Stimulated activated CD8-positive, alpha-beta memory T cell treated with anti-CD3 and anti-CD28 coated beads, Interleukin-12 subunit alpha, Interleukin-12 subunit beta, amount 100 ng/mL, for 24 hours (primary cell): ENCODE data around the gene MUC5AC.
"Not testable (repeated sequence)": the region's sequence is repeated elsewhere in the genome, so short reads cannot be mapped to it uniquely, and the experiment has no call there.

Experiments used
- DNase-seq: peaks from one replicate; pipeline ENCODE4 v3.0.0-alpha.2; 2020; ENCODE audit errors: extremely low read depth

MUC5AC gene

DNA sequence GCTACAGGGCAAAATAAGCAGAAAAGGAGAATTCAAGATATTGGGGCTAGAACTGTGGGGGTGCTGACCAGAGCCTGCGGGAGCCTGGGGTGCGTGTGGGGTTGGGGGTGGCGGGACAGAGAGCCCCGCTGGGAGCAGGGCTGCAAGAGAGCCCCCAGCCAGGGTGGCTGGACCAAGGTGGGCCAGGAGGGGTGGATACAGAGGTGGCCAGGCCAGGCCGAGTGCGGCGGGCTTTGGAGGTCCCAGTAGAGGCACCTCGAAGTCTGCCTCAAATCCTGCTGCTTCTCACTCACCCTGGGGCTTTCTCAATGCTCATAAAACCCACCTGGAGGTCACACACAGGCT is 48.2 kb downstream of the MUC5AC start:
- no peak for DNase-seq

GRCh38 chr11:1206391-1207271 is 48.9 kb downstream of the MUC5AC start:
- no peak for DNase-seq

DNA sequence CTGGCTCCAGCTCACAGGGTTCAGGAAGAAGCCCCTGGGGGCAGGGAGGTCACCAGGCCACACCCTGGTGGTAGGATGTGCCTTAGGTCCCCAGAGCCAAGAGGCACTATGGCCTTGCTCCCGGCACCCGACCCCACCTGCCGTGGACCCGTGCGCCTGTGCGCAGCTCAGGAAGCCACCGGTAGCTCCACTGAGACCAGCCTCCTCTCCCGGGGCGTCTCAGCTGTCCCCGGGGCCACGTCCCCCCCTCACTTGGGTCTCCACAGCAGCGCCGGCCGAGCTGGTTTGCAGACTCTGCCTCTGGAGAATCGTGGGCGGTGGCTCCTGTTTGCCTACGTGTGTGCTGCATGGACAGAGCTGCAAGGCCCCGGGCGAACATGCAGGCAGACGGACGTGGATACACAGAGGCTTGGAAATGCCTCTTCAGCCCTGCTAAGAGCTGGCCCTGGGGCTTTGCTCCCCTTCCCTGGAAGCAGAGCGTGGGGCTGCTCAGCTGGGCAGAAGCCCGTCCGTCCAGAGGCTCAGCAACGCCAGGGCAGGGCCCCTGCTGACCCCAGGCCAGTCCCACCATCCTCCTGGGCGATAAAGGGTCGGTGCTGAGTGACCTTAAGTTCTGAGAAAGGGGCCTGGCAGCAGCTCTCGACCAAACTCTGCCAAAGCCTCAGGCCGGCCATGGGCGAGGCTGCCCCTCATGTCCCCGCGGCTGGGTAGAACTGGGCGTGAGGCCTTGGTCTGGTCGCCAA is 49.8 kb downstream of the MUC5AC start:
- DNase-seq = no peak

- no peak for DNase-seq
Observed at GRCh38 chr11:1208144-1208393, 50.3 kb downstream of the MUC5AC start.

DNA sequence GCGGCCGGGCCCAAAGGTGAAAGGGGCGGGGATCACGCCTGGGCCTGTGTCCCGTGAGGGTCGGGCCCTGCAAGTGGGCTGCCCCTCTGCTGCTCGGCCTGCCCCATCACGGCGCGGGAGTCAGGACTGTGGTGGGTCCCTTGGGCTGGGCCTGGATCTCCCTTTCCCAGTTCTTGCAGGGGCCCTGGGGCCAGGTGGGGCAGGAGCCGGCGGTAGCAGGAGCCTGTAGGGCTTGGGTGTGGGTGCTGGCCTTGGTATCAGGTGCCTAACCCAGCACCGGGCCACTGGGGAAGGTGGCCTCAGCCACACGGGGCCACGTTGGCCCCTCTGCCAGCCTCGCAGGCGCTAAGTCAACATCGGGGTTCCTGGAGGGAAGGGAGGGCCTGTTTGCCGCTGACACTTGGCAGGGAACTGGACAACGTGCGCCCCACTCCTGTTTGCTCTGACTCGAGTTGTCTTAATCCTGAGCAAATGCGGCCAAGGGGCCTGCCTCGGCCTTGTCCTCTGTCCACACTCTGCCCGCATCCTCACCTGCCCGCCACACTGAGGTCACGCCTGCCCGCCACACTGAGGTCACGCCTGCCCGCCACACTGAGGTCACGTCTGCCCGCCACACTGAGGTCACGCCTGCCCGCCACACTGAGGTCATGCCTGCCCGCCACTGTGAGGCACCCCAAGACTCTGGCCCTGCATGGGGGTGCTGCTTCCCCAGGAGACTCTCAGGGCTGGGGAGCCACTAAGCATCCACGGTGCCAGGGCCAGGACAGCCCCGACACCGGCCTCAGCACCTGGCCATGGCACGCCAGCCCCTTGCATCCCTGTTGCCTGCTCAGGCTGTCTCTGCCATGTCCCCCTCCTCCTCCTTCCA is 50.9 kb downstream of the MUC5AC start:
- DNase-seq = no peak

GRCh38 chr11:1209371-1210057 is 51.8 kb downstream of the MUC5AC start:
- no peak for DNase-seq

DNA sequence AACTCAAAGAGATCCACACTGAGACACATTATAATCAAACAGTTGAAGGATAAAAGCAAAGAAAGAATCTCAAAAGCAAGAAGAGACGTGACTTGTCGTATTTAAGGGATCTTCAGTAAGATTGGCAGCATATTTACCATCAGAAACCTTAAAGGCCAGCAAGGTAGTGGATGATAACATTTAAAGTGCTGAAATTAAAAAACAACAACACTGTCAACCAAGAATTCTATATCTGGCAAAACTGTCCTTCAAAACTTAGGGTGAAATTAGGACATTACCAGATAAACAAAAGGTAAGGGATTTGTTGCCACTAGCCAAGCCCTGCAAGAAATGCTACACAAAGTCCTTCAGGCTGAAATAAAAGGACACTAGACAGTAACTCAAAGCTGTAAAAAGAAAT is 54.1 kb downstream of the MUC5AC start:
- DNase-seq = no peak

DNA sequence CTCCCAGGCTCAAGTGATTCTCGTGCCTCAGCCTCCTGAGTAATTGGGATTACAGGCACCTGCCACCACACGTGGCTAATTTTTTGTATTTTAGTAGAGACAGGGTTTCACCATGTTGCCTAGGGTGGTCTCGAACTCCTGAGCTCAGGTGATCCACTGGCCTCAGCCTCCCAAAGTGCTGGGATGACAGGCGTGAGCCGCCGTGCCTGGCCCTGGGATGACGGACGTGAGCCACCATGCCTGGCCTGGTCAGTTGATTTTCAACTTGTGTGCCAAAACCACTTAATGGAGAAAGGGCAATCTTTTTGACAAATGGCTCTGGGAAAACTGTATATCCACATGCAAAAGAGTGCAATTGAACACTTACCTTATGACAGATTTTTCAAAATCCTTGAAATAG is 58.1 kb downstream of the MUC5AC start:
- DNase-seq = not testable (repeated sequence)

- no peak for DNase-seq
Observed at GRCh38 chr11:1217151-1217550, 59.4 kb downstream of the MUC5AC start.

GRCh38 chr11:1218256-1218787 is 60.6 kb downstream of the MUC5AC start:
- DNase-seq = no peak

DNA sequence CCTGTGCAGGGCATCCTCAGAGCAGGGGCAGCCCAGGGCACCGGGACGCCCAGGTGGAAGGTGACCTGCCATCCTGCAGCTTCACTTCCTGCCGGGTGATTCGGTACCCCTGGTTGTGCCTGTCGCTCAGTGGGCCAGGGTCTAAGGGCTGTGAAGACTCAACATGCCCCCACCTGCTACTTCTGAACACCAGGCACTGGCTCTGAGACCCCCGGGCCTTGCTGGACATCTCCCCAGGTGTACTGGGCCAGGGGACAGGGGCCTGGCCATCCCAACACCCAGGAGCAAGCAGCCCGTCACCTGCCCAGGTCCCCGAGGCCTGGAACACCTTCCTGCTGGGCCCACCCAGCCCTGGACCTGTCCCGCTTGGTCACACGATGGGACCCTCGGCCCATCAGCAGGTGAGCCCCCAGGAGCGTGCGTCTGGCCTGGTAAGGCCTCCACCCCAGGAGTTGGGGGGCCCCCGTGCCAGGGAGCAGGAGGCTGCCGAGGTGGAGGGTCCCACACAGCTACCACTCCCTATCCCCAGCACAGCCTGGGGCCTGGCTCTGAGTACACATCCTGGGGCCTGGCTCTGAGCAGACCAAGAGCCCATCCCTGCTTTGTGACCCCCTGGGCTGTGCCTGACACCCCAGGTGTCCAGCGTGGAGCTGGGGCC is 61.2 kb downstream of the MUC5AC start:
- DNase-seq = no peak

- no peak for DNase-seq
Observed at GRCh38 chr11:1219446-1219833, 61.7 kb downstream of the MUC5AC start.

DNA sequence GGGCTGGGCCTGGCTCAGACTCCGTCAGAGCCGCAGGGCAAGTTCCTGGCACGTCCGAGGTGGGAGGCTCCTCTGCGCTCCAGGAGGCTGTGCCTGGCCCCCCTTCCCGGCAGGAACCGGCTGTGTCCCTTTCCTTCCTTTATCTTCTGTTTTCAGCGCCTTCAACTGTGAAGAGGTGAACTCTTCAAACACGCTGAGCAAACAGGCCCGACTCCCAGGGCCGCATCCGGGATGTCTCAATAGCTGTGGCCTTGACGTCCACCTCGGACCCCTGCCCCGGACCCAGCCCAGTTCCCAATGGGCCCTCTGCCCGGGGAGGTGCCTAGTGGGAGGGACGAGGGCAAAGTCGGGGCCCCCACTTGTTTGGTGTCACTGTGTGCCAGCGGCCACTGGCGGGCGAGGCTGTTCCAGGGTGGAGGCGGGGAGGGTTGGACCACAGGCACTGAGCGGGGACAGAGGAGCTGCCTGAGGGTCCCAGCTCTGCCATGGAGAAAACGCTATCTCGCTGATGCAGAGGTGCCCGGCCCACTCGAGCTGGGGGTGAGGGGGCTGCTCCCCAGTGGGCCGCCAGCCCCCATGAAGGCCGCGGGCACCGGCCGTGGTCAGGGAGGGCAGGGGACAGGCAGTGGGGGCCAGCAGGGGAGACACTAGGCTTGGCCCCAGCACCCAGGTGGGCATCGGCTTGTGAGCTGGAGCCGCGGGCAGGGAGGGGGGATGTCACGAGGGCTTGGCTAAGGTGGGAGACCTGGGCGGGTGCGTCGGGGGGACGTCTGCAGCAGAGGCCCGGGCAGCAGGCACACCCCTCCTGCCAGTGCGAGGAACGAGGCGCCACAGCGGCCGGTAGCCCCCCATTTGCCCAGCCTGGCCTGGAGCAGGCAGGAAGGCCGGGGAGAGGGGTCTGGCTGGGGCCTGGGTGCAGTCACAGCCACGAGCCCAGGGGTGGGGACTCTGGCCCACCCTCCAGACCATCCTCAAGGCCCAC is 62.4 kb downstream of the MUC5AC start:
- no peak for DNase-seq

- no peak for DNase-seq
Observed at GRCh38 chr11:1220941-1221721, 63.4 kb downstream of the MUC5AC start.

GRCh38 chr11:1221848-1222311 is 64.1 kb downstream of the MUC5AC start:
- no peak for DNase-seq

GRCh38 chr11:1222491-1223345 is 65.0 kb downstream of the MUC5AC start, which contains the start of gene MUC5B:
Gene MUC5B (plus strand): TSS chr11:1223066. CDS start chr11:1223124, 58 bp downstream.
- DNase-seq = no peak

- DNase-seq = no peak
Observed at GRCh38 chr11:1223346-1224110, 65.8 kb downstream of the MUC5AC start.
